Karpas-422 (cell line): Measurements from ENCODE around the gene LMF2. TPM values are rescaled to one million over a fixed set of nuclear protein-coding genes. Genes with fewer than 3 reads are reported as not detected.

ENCODE experiments used
- DNase-seq: peaks from one replicate; pipeline ENCODE4 v3.0.0-alpha.2; 2015
- H2AFZ ChIP-seq: fragments of 200-600 bp; sonication (generic); 2 replicates; pipeline ENCODE4 v1.6.1; 2014; ENCODE audit warnings: antibody characterized with exemption, low read length, mixed read lengths
- H3K27ac ChIP-seq: fragments of 200-600 bp; sonication (generic); 2 replicates; pipeline ENCODE4 v1.5.1; 2014; ENCODE audit warnings: mild to moderate bottlenecking, low read length, moderate library complexity
- H3K27me3 ChIP-seq: fragments of 200-600 bp; sonication (generic); 2 replicates; pipeline ENCODE4 v1.6.1; 2014; ENCODE audit warnings: low read length, mixed read lengths
- H3K36me3 ChIP-seq: fragments of 200-600 bp; sonication (generic); 2 replicates; pipeline ENCODE4 v1.6.1; 2014; ENCODE audit warnings: low read length, mixed read lengths; ENCODE audit not compliant: insufficient read depth
- H3K4me1 ChIP-seq: fragments of 200-600 bp; sonication (generic); 2 replicates; pipeline ENCODE4 v1.6.1; 2014; ENCODE audit warnings: mild to moderate bottlenecking, low read length, mixed read lengths
- H3K4me2 ChIP-seq: fragments of 200-600 bp; sonication (generic); 2 replicates; pipeline ENCODE4 v1.6.1; 2014; ENCODE audit warnings: low read length, low read depth, mild to moderate bottlenecking; ENCODE audit not compliant: poor library complexity, severe bottlenecking
- H3K4me3 ChIP-seq: fragments of 200-600 bp; sonication (generic); 2 replicates; pipeline ENCODE4 v1.5.1; 2014; ENCODE audit warnings: mild to moderate bottlenecking, antibody characterized with exemption, low read length, mixed read lengths
- H3K79me2 ChIP-seq: fragments of 200-600 bp; sonication (generic); 2 replicates; pipeline ENCODE4 v1.6.1; 2014; ENCODE audit warnings: mild to moderate bottlenecking, low read length, mixed read lengths
- H3K9ac ChIP-seq: fragments of 200-600 bp; sonication (generic); 2 replicates; pipeline ENCODE4 v1.6.0; 2014; ENCODE audit warnings: low read length
- H3K9me2 ChIP-seq: fragments of 200-600 bp; sonication (generic), shearing (Covaris generic); replicated peaks from 2 replicates; pipeline ENCODE4 v1.6.0; 2014; ENCODE audit warnings: mild to moderate bottlenecking, low read length, moderate library complexity; ENCODE audit not compliant: insufficient read depth
- H3K9me3 ChIP-seq: fragments of 300-700, 200-600 bp; sonication (generic); 2 replicates; pipeline ENCODE4 v1.6.1; 2014; ENCODE audit warnings: low read length, mixed read lengths
- H4K20me1 ChIP-seq: fragments of 200-600 bp; sonication (generic); 2 replicates; pipeline ENCODE4 v1.6.1; 2014; ENCODE audit warnings: mild to moderate bottlenecking, antibody characterized with exemption, low read length, low read depth; ENCODE audit not compliant: insufficient read depth
- total RNA-seq: library from RNA; depleted of rRNA; stranded (reverse); fragments of >200 nt; shearing (Covaris generic); gene quantifications from 2 replicates; pipeline ENCODE4 v1.2.3, GENCODE V29; 2014; ENCODE audit warnings: low replicate concordance

LMF2 gene
- total RNA-seq, 1 experiment from 2014 or later, result 19.2 TPM

DNA sequence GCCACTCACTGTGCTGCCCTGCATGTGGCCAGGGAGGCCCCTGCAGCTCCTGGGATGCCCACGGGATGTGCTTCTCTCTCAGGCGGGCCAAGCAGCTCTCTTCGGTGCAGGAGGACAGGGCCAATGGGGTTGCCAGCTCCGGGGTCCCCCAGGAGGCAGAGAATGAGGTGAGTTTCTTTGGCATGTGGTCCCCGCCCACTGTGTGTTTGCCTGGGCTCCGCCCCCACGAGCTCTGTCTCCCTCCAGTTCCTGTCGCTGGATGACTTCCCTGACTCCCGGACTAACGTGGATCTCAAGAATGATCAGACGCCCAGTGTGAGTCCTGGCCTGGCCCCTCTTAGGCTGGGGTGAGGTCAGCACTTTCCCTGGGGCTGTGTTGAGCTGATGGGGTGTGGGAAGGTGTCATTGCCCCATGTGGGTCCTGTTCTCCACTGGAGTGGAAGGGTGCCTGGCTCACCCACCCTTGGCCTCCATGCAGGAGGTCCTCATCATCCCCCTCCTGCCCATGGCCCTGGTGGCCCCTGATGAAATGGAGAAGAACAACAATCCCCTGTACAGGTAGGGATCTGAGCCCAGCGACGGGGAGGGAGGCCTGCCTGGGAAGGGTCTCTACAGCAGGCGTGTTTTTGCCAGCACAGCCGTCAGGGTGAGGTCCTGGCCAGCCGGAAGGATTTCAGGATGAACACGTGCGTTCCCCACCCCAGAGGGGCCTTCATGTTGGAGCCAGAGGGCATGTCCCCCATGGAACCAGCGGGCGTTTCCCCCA is 10.2 kb upstream of the LMF2 start:
- H2AFZ ChIP-seq, result no peak overlapping the region
- no peak overlapping the region for H3K4me2 ChIP-seq
- no peaks in the 10 kb centered on the region for H3K9me2 ChIP-seq
- H3K27me3 ChIP-seq, result no peaks in the 10 kb centered on the region
- H3K4me3 ChIP-seq, result no peak overlapping the region
- no peak overlapping the region for H3K9ac ChIP-seq
- no peak for DNase-seq
- no peaks in the 10 kb centered on the region for H3K4me1 ChIP-seq
- H3K9me3 ChIP-seq, result no peaks in the 10 kb centered on the region
- H3K27ac ChIP-seq, result no peak overlapping the region
- H3K36me3 ChIP-seq, result peaks cover 6% of the 10 kb centered on the region; the same call in 1 of the 2 replicates
- H3K79me2 ChIP-seq, result peaks cover 35% of the 10 kb centered on the region
- H4K20me1 ChIP-seq, result 0 out of 2 replicates have a peak, but pooled peaks cover 2% of the 10 kb centered on the region

DNA sequence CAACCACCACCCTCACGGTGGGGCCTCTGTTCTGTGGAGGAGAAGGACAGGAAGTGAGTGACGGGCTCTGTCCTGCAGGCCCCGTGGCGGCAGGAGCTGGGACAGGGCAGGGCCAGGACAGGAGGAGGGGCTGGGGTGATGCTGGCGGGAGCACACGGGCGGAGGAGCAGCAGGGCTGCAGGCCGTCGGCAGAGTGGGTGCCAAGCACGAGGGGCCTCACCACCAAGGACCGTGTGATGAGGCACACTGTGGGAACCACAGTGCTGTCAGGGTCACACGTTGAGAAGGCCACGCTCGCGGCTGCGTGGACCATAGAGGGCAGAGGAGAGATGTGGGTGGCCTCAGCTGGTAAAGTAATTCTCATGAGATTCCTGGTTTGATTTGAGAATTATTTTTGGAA is 9.4 kb upstream of the LMF2 start:
- H4K20me1 ChIP-seq, result 0 out of 2 replicates have a peak, but pooled peaks cover 2% of the 10 kb centered on the region

DNA sequence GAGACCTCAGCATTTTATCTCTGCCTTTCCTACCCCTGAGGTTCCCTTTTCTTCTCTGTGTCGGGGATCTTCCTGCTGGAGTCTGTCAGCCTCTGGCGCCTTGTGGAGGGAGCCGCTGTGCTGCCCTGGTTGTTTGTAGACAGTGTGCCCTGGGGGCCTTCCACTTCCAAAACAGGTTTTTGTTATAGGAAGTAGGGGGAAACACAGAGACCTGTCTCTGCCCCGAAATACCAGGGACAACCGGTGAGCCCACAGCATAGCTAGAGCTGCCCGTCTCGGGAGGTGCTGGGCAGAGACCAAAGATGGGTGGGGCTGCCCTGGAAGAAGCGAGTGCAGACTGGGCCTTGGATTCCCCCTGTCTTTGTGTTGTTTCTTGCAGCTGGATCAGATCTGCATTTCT is 8.6 kb upstream of the LMF2 start:
- no peak overlapping the region for H3K27ac ChIP-seq
- peaks cover 43% of the 10 kb centered on the region for H3K79me2 ChIP-seq

More for the DNA sequence above, 9.4 kb upstream of the LMF2 start:
- H3K27me3 ChIP-seq, result no peaks in the 10 kb centered on the region
- DNase-seq, result no peak
- H3K36me3 ChIP-seq, result peaks cover 6% of the 10 kb centered on the region; the same call in 1 of the 2 replicates
- H3K79me2 ChIP-seq, result peaks cover 43% of the 10 kb centered on the region
- H3K9ac ChIP-seq, result no peak overlapping the region
- no peaks in the 10 kb centered on the region for H3K9me2 ChIP-seq
- no peak overlapping the region for H3K4me3 ChIP-seq
- no peak overlapping the region for H2AFZ ChIP-seq
- H3K27ac ChIP-seq, result no peak overlapping the region
- H3K9me3 ChIP-seq, result no peaks in the 10 kb centered on the region
- H3K4me2 ChIP-seq, result no peak overlapping the region
- no peaks in the 10 kb centered on the region for H3K4me1 ChIP-seq

DNA sequence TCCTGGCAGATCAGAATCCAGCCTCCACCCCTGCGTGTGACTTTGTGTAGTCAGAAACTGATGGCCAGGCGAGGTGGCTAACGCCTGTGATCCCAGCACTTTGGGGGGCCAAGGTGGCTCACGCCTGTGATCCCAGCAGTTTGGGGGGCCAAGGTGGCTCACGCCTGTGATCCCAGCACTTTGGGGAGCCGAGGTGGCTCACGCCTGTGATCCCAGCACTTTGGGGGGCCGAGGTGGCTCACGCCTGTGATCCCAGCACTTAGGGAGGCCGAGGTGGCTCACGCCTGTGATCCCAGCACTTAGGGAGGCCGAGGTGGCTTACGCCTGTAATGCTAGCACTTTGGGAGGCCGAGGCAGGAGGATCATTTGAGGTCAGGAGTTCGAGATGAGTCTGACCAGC is 5.7 kb upstream of the LMF2 start:
- H3K9me3 ChIP-seq, result no peaks in the 10 kb centered on the region
- 0 out of 2 replicates have a peak, but pooled peaks cover 2% of the 10 kb centered on the region for H4K20me1 ChIP-seq
- no peak overlapping the region for H3K4me3 ChIP-seq
- no peak overlapping the region for H3K27ac ChIP-seq
- H3K9ac ChIP-seq, result no peak overlapping the region
- no peak overlapping the region for H3K4me2 ChIP-seq
- no peak for DNase-seq
- no peak overlapping the region for H2AFZ ChIP-seq
- peaks cover 3% of the 10 kb centered on the region; the same call in 1 of the 2 replicates for H3K36me3 ChIP-seq
- peaks cover 68% of the 10 kb centered on the region for H3K79me2 ChIP-seq
- peaks cover 11% of the 10 kb centered on the region for H3K4me1 ChIP-seq
- H3K27me3 ChIP-seq, result no peaks in the 10 kb centered on the region
- no peaks in the 10 kb centered on the region for H3K9me2 ChIP-seq

More for the DNA sequence above, 8.6 kb upstream of the LMF2 start:
- Histone ChIP-seq H2AFZ (no peak overlapping the region), H3K4me3 (no peak overlapping the region), H3K4me2 (no peak overlapping the region), H3K27me3 (no peaks in the 10 kb centered on the region), H4K20me1 (0 out of 2 replicates have a peak, but pooled peaks cover 2% of the 10 kb centered on the region), H3K9me2 (no peaks in the 10 kb centered on the region), H3K9me3 (no peaks in the 10 kb centered on the region), H3K4me1 (no peaks in the 10 kb centered on the region), H3K9ac (no peak overlapping the region), H3K36me3 (peaks cover 6% of the 10 kb centered on the region; the same call in 1 of the 2 replicates)
- DNase-seq, result no peak

DNA sequence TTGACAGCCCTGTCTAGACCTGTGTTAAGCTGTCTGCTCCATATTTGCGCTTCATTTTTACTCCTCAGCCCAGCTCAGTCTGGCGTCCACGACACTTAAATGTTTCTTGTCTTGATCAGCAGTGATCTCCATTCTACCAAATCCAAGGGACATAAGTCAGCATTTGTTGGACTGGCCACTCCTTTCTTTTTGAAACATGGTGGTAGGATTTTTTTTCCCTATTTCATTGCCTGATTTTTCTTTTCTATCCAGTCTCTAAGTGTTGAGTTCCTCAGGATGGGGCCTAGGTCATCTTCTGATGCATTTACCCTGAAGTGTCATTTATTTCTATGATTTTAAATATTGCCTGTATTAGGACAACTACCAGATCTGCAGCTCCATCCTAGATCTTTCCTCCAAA is 1.4 kb upstream of the LMF2 start:
- Histone ChIP-seq H3K27ac (0 out of 2 replicates have a peak overlapping the region, but pooled peaks have one; percentile 4), H3K9me3 (no peaks in the 10 kb centered on the region), H3K4me2 (peak overlapping the region; percentile 98), H3K27me3 (no peaks in the 10 kb centered on the region), H2AFZ (no peak overlapping the region), H3K9ac (peak overlapping the region; percentile 81), H3K4me1 (peaks cover 20% of the 10 kb centered on the region), H3K9me2 (no peaks in the 10 kb centered on the region), H4K20me1 (0 out of 2 replicates have a peak, but pooled peaks cover 3% of the 10 kb centered on the region), H3K4me3 (peak overlapping the region; percentile 94), H3K36me3 (no peaks in the 10 kb centered on the region), H3K79me2 (peaks cover 59% of the 10 kb centered on the region)
- DNase-seq, result peak; percentile 46

DNA sequence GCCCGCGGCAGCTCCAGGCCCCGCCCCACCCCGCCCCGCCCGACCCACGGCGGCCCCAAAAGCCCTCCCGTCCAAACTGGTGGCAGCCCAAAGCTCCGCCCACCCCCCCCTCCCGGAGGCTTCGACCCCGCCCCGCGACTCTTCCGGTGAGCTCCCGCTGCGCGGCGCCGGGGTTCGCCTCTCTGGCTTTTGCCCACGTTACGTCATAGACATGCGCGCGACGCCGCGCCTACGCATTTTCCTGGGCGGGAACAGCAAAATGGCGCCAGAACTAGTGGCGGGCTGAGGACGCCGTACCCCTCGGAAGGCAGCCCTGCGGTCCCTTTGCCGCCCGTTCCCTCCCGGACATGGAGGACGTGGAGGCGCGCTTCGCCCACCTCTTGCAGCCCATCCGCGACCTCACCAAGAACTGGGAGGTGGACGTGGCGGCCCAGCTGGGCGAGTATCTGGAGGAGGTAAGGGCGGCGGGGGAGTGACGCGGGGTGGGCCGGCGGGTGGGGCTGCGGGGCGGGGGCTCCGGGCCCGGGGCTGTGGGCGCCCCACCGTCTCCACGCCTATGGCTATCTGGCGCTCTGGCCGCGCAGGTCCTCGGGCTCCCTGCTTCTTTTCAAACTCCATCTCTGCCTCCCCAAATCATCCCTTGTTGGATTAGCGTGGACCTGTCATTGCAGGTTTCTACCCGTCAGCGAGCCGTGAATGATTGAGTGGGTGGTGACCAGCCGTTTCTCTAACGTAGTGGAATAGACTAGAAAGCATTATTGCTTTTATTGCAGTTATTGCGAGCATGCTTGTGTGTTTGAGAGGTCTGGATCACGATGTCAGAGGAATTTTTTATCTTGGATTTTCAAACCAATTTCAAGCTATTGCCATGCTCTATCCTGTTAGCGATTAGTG is 736 bp upstream of the LMF2 start, which contains the start of gene NCAPH2:
NCAPH2 (plus strand) TSS at position 234 of the 894 bp plus-strand sequence; CDS start at position 348, 114 bp downstream.
- no peaks in the 10 kb centered on the region for H3K27me3 ChIP-seq
- H3K36me3 ChIP-seq, result no peaks in the 10 kb centered on the region
- H2AFZ ChIP-seq, result peak within 1 kb of the TSS; percentile 93; the same call in 1 of the 2 replicates
- H3K27ac ChIP-seq, result peak within 1 kb of the TSS; percentile 60; the same call in 1 of the 2 replicates
- peak; percentile 99 for DNase-seq
- H3K79me2 ChIP-seq, result peaks cover 53% of the 10 kb centered on the region
- H3K9ac ChIP-seq, result peak within 1 kb of the TSS; percentile 100
- H3K4me3 ChIP-seq, result peak within 1 kb of the TSS; percentile 94
- H3K9me2 ChIP-seq, result no peaks in the 10 kb centered on the region
- H3K4me2 ChIP-seq, result peak within 1 kb of the TSS; percentile 98
- 0 out of 2 replicates have a peak, but pooled peaks cover 3% of the 10 kb centered on the region for H4K20me1 ChIP-seq
- peaks cover 20% of the 10 kb centered on the region for H3K4me1 ChIP-seq
- no peaks in the 10 kb centered on the region for H3K9me3 ChIP-seq

DNA sequence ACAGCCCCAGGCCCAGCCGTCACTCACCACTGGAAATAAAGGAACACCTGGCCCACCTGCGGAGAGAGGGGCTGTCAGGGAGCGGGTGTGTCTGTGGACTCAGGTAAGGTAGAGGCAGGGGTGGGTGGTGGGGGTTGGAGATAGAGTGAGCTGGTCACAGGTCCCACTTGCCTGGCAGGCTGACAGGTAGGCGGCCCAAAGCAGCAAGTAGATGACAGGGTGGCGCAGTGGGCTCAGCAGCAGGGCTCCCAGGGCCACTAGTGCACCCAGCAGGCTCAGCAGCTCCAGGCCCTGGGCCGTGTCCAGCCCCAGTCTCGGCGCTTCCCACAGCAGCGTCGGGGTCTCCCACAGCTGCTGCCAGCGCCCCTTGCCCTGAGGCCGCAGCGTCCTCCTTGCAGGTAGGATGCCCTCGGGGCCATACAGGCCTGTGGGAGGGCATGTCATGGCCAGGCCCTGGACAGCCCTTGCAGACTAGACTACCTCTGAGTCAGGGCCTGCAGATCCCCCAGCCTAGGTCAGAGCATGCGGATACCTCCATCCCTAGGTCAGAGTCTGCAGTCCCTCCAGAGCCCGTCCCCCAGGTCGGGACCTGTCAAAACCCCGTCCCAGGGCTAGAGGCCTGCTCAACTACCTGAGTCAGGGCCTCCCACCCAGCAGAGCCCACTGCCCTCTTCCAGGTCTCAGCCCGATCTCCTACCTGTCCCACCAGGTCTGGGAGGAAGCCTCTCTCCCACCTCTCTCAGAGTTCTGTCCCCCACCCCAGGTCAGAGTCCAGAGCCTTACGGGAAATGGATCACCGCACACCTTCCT is 686 bp downstream of the LMF2 start:
- H3K9ac ChIP-seq, result peak overlapping the region; percentile 100
- H3K4me2 ChIP-seq, result peak overlapping the region; percentile 91
- no peaks in the 10 kb centered on the region for H3K27me3 ChIP-seq
- no peaks in the 10 kb centered on the region for H3K36me3 ChIP-seq
- H3K9me2 ChIP-seq, result no peaks in the 10 kb centered on the region
- H2AFZ ChIP-seq, result peak overlapping the region; percentile 93; the same call in 1 of the 2 replicates
- peak; percentile 55 for DNase-seq
- peaks cover 20% of the 10 kb centered on the region for H3K4me1 ChIP-seq
- H4K20me1 ChIP-seq, result 0 out of 2 replicates have a peak, but pooled peaks cover 3% of the 10 kb centered on the region
- H3K4me3 ChIP-seq, result peak overlapping the region; percentile 93
- peak overlapping the region; percentile 60; the same call in 1 of the 2 replicates for H3K27ac ChIP-seq
- no peaks in the 10 kb centered on the region for H3K9me3 ChIP-seq
- H3K79me2 ChIP-seq, result peaks cover 39% of the 10 kb centered on the region
